HepG2 (cell line): ENCODE data around the gene HORMAD2. TPM values are rescaled to one million over a fixed set of nuclear protein-coding genes. Genes with fewer than 3 reads are reported as not detected.

ENCODE experiments used
- ATAC-seq: fragments of 200-7000 bp; cut with Tn5 transposase; 3 replicates; pipeline ENCODE4 v1.9.1; 2020; ENCODE audit warnings: mild to moderate bottlenecking, moderate library complexity
- BruUV-seq: library from RNA; stranded (reverse); fragments of 400-500 nt; replicated peaks from 2 replicates; lab custom pipeline; 2021; lab: Mats Ljungman, UMichigan
- CTCF ChIA-PET: fragments of 300-600 bp; formaldehyde crosslinking; extraction: SDS; loops from one replicate; lab custom pipeline; 2021; ENCODE audit warnings: low total read pairs, inconsistent platforms, low intra/inter-chr PET ratio; lab: Yijun Ruan, JAX
- POLR2A ChIA-PET: fragments of 350-600 bp; sonication (Branson Sonifier 250); formaldehyde crosslinking; loops from one replicate; lab custom pipeline; 2020; ENCODE audit warnings: antibody characterized with exemption, inconsistent platforms; lab: Yijun Ruan, JAX
- DNase-seq: peaks from one replicate; pipeline ENCODE4 v3.0.0-alpha.2; 2015; ENCODE audit warnings: low spot score
- FAIRE-seq: peaks from 3 replicates; lab custom pipeline; 2011; peaks lifted over from hg19 to GRCh38; lab: Jason Lieb, UNC
- H2AFZ ChIP-seq: one replicate; pipeline ENCODE4 v1.6.1; 2011; ENCODE audit warnings: low read length, inconsistent platforms
- H3K27ac ChIP-seq: fragments of 300-600 bp; 3 replicates; pipeline ENCODE4 v1.8.0; 2011; ENCODE audit warnings: mixed run types, mild to moderate bottlenecking, mixed read lengths, low read length, inconsistent platforms; ENCODE audit not compliant: insufficient read depth; ENCODE audit errors: extremely low read length
- H3K27me3 ChIP-seq, 2 experiments: fragments of 200-600 bp in 1 of 2; 2 replicates in 1 of 2; 3 replicates in 1 of 2; pipeline versions ENCODE4 v1.6.0 to v1.8.0; 2011; ENCODE audit warnings: low read length in 2 of 2, mild to moderate bottlenecking in 2 of 2, moderate library complexity in 2 of 2, inconsistent platforms in 1 of 2; ENCODE audit not compliant: insufficient read depth in 2 of 2, control insufficient read depth in 1 of 2
- H3K36me3 ChIP-seq, 2 experiments: fragments of 200-600 bp in 1 of 2; replicated peaks in 1 of 2; 2 replicates in 1 of 2; 3 replicates in 1 of 2; pipeline versions ENCODE4 v1.5.1 to v1.8.0; 2011; ENCODE audit warnings: low read length in 2 of 2, inconsistent platforms in 1 of 2; ENCODE audit not compliant: insufficient read depth in 2 of 2, control insufficient read depth in 1 of 2
- H3K4me1 ChIP-seq: 2 replicates; pipeline ENCODE4 v1.5.1; 2012; ENCODE audit warnings: low read length, inconsistent platforms; ENCODE audit not compliant: insufficient read depth
- H3K4me2 ChIP-seq: 2 replicates; pipeline ENCODE4 v1.6.0; 2011; ENCODE audit warnings: low read depth, low read length, inconsistent platforms
- H3K4me3 ChIP-seq, 3 experiments: fragments of 200-600 bp in 1 of 3; sonication (generic), shearing (Covaris generic) in 1 of 3; replicated peaks in 1 of 3; 2 replicates each; pipeline ENCODE4 v1.5.1; 2011 to 2016; ENCODE audit warnings: low read length in 3 of 3, inconsistent platforms in 2 of 3, low read depth in 2 of 3, mild to moderate bottlenecking in 2 of 3, control low read depth in 1 of 3, mixed read lengths in 1 of 3; ENCODE audit not compliant: insufficient read depth in 1 of 3
- H3K79me2 ChIP-seq: one replicate; pipeline ENCODE4 v1.6.1; 2011; ENCODE audit warnings: low read length, inconsistent platforms; ENCODE audit not compliant: insufficient read depth
- H3K9ac ChIP-seq: 2 replicates; pipeline ENCODE4 v1.6.0; 2011; ENCODE audit warnings: mild to moderate bottlenecking, low read depth, low read length, inconsistent platforms; ENCODE audit not compliant: insufficient read depth
- H3K9me3 ChIP-seq: 2 replicates; pipeline ENCODE4 v1.5.1; 2012; ENCODE audit warnings: mild to moderate bottlenecking, low read length
- H4K20me1 ChIP-seq: 2 replicates; pipeline ENCODE4 v1.6.0; 2011; ENCODE audit warnings: inconsistent platforms, mild to moderate bottlenecking, low read length, moderate library complexity; ENCODE audit not compliant: insufficient read depth
- AGO2 ChIP-seq: fragments of 200-400 bp; formaldehyde crosslinking; optimal IDR thresholded peaks from 2 replicates; pipeline ENCODE3; 2017; ENCODE audit warnings: mild to moderate bottlenecking, low read depth, low read length, moderate library complexity
- FOSL2 ChIP-seq: sonication (generic); formaldehyde crosslinking; IDR thresholded peaks from 2 replicates; pipeline ENCODE4 v1.4.0; 2020; ENCODE audit warnings: missing genetic modification reagents
- HOXA3 ChIP-seq: sonication (generic); formaldehyde crosslinking; IDR thresholded peaks from 2 replicates; pipeline ENCODE4 v1.5.0; 2020; ENCODE audit warnings: missing genetic modification reagents
- KDM3A ChIP-seq: IDR thresholded peaks from 2 replicates; pipeline ENCODE4 v1.6.1; 2018; ENCODE audit warnings: low read depth, missing compliant biosample characterization
- KLF12 ChIP-seq: sonication (generic); formaldehyde crosslinking; IDR thresholded peaks from 2 replicates; pipeline ENCODE4 v1.4.0; 2020; ENCODE audit warnings: missing genetic modification reagents, borderline replicate concordance
- ZNF513 ChIP-seq: sonication (generic); formaldehyde crosslinking; conservative IDR thresholded peaks from 2 replicates; pipeline ENCODE4 v1.5.0; 2020; ENCODE audit warnings: missing genetic modification reagents
- ZNF563 ChIP-seq: sonication (generic); formaldehyde crosslinking; IDR thresholded peaks from 2 replicates; pipeline ENCODE4 v1.8.0; 2022; ENCODE audit warnings: mild to moderate bottlenecking, moderate library complexity, missing genetic modification reagents
- ZNF614 ChIP-seq: IDR thresholded peaks from 2 replicates; pipeline ENCODE4 v1.6.1; 2018; ENCODE audit warnings: missing biosample characterization, missing genetic modification reagents, inconsistent platforms, borderline replicate concordance
- WGBS: methylation state at CpG from one replicate; pipeline ENCODE4 v1.1.6; 2017; ENCODE audit warnings: low lambda C conversion rate; 5-methylcytosine and 5-hydroxymethylcytosine counted together
- in situ Hi-C: cut with HindIII; loops from 2 replicates; pipeline ENCODE4 v1.10.0; 2017; ENCODE audit warnings: low pct_unique_long_range_greater_than_20kb; ENCODE audit not compliant: extremely low pct_ligation_motif_present
- intact Hi-C: fragments of 100-400 bp; cut with micrococcal nuclease; formaldehyde crosslinking; loops from one replicate; pipeline ENCODE4 v1.10.0; 2022; ENCODE audit not compliant: unreplicated experiment
- polyA plus RNA-seq, 8 experiments: library from polyadenylated mRNA; depleted of rRNA in 3 of 8; stranded (reverse) in 7 of 8; unstranded in 1 of 8; fragments of >200 nt; fragmentation: Illumina TruSeq in 4 of 8; extraction: Trizol in 4 of 8; gene quantifications; 2 replicates each; pipeline versions ENCODE4 v1.2.1 to v1.2.3, GENCODE V29; 2011 to 2016; ENCODE audit warnings: low read depth in 4 of 8, missing spikeins in 1 of 8, mixed read lengths in 1 of 8; ENCODE audit not compliant: insufficient read depth in 1 of 8
- total RNA-seq, 5 experiments: library from RNA; depleted of rRNA; stranded (reverse); fragments of >200 nt; fragmentation: Illumina TruSeq; extraction: Trizol; gene quantifications; 2 replicates each; pipeline ENCODE4 v1.2.3, GENCODE V29; 2016; ENCODE audit warnings: low read depth in 1 of 5

The HORMAD2 gene
- total and polyA plus RNA-seq, 2 of the 13 experiments (the other 11 are each of a cell fraction or from before 2014, with no cell fraction given) = not detected

- H3K27me3 ChIP-seq = peaks cover 0 to 4% of the 10 kb centered on the region in 2 experiments; a peak in 1 of 5 replicates
- H2AFZ ChIP-seq = no peak overlapping the region
- H3K79me2 ChIP-seq = no peaks in the 10 kb centered on the region
- intact Hi-C loops = no loop called here
- no peak for DNase-seq
- no peak for ATAC-seq
- in situ Hi-C loops = loop anchor here (25.0 kb wide), 1 partner anchor 270 kb away; the partner anchor contains the start of genes RNF215 and SEC14L2
- BruUV-seq = no TSS peak
- no peaks in the 10 kb centered on the region for H3K36me3 ChIP-seq
- no peak for FAIRE-seq
- 75% methylated on average over 3 of the region's 3 CpGs for whole genome bisulfite sequencing
- no peaks in the 10 kb centered on the region for H4K20me1 ChIP-seq
- H3K4me2 ChIP-seq = no peak overlapping the region
- H3K27ac ChIP-seq = no peak overlapping the region
- H3K4me3 ChIP-seq = no peak overlapping the region
- H3K9ac ChIP-seq = no peak overlapping the region
- peaks cover 24% of the 10 kb centered on the region for H3K4me1 ChIP-seq
- ChIA-PET POLR2A (no interaction called here), CTCF (no interaction called here)
- no peak for TF ChIP-seq KLF12
- TF ChIP-seq ZNF563 (CRISPR knock-in tag) = no peak
- TF ChIP-seq FOSL2 = no peak
- TF ChIP-seq KDM3A (CRISPR knock-in tag) = no peak
- no peak for TF ChIP-seq ZNF513 (CRISPR knock-in tag)
- no peak for TF ChIP-seq AGO2
- no peaks in the 10 kb centered on the region for H3K9me3 ChIP-seq
Observed at GRCh38 chr22:30117256-30117655, 37.0 kb downstream of the HORMAD2 start.

GRCh38 chr22:30118291-30118690 lies 38.0 kb downstream of the HORMAD2 start:
- no peak overlapping the region for H3K27ac ChIP-seq
- ATAC-seq (no peak), FAIRE-seq (no peak), DNase-seq (no peak)
- ChIA-PET POLR2A (no interaction called here), CTCF (no interaction called here)
- H3K79me2 ChIP-seq = no peaks in the 10 kb centered on the region
- no peak overlapping the region for H3K4me2 ChIP-seq
- intact Hi-C loops = no loop called here
- no peaks in the 10 kb centered on the region for H4K20me1 ChIP-seq
- no peak overlapping the region for H2AFZ ChIP-seq
- TF ChIP-seq HOXA3 (CRISPR knock-in tag) (no peak), ZNF614 (no peak)
- no peak overlapping the region for H3K4me3 ChIP-seq
- peaks cover 24% of the 10 kb centered on the region for H3K4me1 ChIP-seq
- no peaks in the 10 kb centered on the region for H3K36me3 ChIP-seq
- H3K9me3 ChIP-seq = no peaks in the 10 kb centered on the region
- H3K9ac ChIP-seq = no peak overlapping the region
- 25% methylated on average over 2 of the region's 2 CpGs for WGBS
- no TSS peak for BruUV-seq
- in situ Hi-C loops = loop anchor here (25.0 kb wide), 1 partner anchor 269 kb away; the partner anchor contains the start of genes RNF215 and SEC14L2
- H3K27me3 ChIP-seq = peaks cover 0 to 4% of the 10 kb centered on the region in 2 experiments; a peak in 1 of 5 replicates
